ENCODE data around the gene MUC4. TPM values are rescaled to one million over a fixed set of nuclear protein-coding genes. Genes with fewer than 3 reads are reported as not detected.

MUC4 gene
- total RNA-seq, 1 experiment from 2014 or later: 0.36 TPM

DNA sequence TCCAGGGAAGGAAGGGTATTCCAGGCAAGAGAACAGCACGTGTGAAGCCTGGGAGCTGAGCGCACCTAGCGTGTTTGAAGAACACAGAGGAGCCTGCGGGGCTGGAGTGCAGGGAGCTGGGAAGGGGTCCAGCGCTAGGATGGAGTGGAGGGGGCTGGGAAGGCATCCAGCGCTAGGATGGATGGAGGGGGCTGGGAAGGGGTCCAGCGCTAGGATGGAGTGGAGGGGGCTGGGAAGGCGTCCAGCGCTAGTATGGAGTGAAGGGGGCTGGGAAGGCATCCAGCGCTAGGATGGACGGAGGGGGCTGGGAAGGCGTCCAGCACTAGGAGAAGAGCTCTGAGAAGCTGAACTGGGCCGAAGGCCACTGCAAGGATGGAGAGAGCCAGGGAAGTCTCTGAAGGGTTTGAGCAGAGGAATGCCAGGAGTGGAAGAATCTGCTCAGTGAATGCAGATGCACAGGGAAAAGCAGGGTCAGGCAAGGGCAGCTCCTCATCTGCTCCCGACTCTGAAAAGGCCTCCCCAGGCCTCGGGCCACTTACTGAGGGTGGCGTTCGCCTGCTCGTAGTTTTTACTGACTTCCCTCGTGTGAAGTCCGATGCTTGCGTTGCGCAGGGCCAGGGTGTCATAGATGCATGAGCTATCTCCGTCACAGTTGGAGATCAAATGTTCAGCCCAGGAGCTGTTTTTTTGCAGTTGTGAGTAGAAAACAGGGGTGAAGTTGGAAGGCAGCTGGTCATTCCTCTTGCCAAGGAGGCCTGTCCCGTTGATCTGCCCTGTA lies 51.2 kb downstream of the MUC4 start:
- peaks cover 9% of the 10 kb centered on the region for H3K4me1 Mint-ChIP-seq (ENCODE audit: low read depth, unreplicated experiment)
- ChIA-PET CTCF (interaction anchor here (1.1 kb wide), 1 partner anchor 14 kb away, joined by 3 read pairs; no protein-coding TSS in a partner anchor), POLR2A (no interaction called here)
- no peaks in the 10 kb centered on the region for H3K36me3 ChIP-seq (ENCODE audit: control insufficient read depth, insufficient read depth, low read length)
- H3K27ac Mint-ChIP-seq (ENCODE audit: unreplicated experiment): no peak overlapping the region
- H3K27me3 Mint-ChIP-seq (ENCODE audit: insufficient read depth, unreplicated experiment): peaks cover 7% of the 10 kb centered on the region
- no peaks in the 10 kb centered on the region for H3K9me3 Mint-ChIP-seq (ENCODE audit: unreplicated experiment)
- no peaks in the 10 kb centered on the region for H3K4me1 ChIP-seq
- no peak for DNase-seq
- no peak overlapping the region for H3K4me3 ChIP-seq (ENCODE audit: low read depth, low read length)
- H3K9me3 ChIP-seq: no peaks in the 10 kb centered on the region
- H3K36me3 Mint-ChIP-seq (ENCODE audit: insufficient read depth, unreplicated experiment): no peaks in the 10 kb centered on the region
- BruUV-seq (replicated peaks): no TSS peak
- intact Hi-C loops (cut with micrococcal nuclease; ENCODE audit: unreplicated experiment): no loop called here
- TF ChIP-seq, protein P1, sequence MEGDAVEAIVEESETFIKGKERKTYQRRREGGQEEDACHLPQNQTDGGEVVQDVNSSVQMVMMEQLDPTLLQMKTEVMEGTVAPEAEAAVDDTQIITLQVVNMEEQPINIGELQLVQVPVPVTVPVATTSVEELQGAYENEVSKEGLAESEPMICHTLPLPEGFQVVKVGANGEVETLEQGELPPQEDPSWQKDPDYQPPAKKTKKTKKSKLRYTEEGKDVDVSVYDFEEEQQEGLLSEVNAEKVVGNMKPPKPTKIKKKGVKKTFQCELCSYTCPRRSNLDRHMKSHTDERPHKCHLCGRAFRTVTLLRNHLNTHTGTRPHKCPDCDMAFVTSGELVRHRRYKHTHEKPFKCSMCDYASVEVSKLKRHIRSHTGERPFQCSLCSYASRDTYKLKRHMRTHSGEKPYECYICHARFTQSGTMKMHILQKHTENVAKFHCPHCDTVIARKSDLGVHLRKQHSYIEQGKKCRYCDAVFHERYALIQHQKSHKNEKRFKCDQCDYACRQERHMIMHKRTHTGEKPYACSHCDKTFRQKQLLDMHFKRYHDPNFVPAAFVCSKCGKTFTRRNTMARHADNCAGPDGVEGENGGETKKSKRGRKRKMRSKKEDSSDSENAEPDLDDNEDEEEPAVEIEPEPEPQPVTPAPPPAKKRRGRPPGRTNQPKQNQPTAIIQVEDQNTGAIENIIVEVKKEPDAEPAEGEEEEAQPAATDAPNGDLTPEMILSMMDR (IDR thresholded peaks at IDR 0.05; ENCODE audit: insufficient read depth in 1 of 2, low read depth in 1 of 2, low read length in 1 of 2, severe bottlenecking in 1 of 2, unreplicated experiment in 1 of 2): no peak
- H3K27me3 ChIP-seq (replicated peaks; ENCODE audit: control insufficient read depth, insufficient read depth, low read length): no peaks in the 10 kb centered on the region
- H3K4me3 Mint-ChIP-seq (ENCODE audit: unreplicated experiment): no peak overlapping the region

DNA sequence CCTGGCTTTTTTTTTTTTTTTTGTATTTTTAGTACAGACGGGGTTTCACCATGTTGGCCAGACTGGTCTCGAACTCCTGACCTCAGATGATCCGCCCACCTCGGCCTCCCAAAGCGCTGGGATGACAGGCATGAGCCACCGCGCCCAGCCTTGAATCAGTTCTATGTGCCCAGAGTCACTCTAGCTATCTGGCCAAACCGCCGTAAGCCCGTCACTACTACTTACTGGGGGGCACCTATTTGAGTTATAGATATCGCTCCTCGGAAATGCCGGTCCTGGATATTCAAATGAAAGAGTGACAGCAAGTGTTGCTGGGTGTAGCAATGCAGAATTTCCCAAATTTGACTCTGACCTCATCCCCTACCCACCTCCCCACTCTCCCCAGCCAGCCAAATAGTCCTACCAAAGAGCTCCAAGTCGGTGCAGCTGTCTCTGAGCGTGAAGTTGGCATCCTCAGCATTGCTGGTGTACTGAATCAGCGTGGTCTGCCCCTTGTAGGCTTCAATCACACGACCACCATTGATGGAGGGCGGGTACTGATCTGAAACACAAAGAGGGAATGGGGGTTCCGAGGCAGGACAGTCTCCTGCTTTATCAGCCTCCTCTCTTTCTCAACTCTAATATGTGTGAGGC lies 52.9 kb downstream of the MUC4 start:
- H3K9me3 ChIP-seq: no peaks in the 10 kb centered on the region
- Mint-ChIP-seq H3K36me3 (ENCODE audit: insufficient read depth, unreplicated experiment) (no peaks in the 10 kb centered on the region), H3K4me1 (ENCODE audit: low read depth, unreplicated experiment) (peaks cover 9% of the 10 kb centered on the region), H3K27me3 (ENCODE audit: insufficient read depth, unreplicated experiment) (peaks cover 7% of the 10 kb centered on the region), H3K9me3 (ENCODE audit: unreplicated experiment) (no peaks in the 10 kb centered on the region), H3K27ac (ENCODE audit: unreplicated experiment) (no peak overlapping the region), H3K4me3 (ENCODE audit: unreplicated experiment) (no peak overlapping the region)
- H3K4me1 ChIP-seq: no peaks in the 10 kb centered on the region
- H3K36me3 ChIP-seq (ENCODE audit: control insufficient read depth, insufficient read depth, low read length): no peaks in the 10 kb centered on the region
- no peak overlapping the region for H3K4me3 ChIP-seq (ENCODE audit: low read depth, low read length)
- no peak for DNase-seq
- TF ChIP-seq, protein P1 (IDR thresholded peaks at IDR 0.05; ENCODE audit: insufficient read depth in 1 of 2, low read depth in 1 of 2, low read length in 1 of 2, severe bottlenecking in 1 of 2, unreplicated experiment in 1 of 2): no peak
- BruUV-seq (replicated peaks): no TSS peak
- POLR2A ChIA-PET: no interaction called here
- H3K27me3 ChIP-seq (replicated peaks; ENCODE audit: control insufficient read depth, insufficient read depth, low read length): no peaks in the 10 kb centered on the region
- intact Hi-C loops (cut with micrococcal nuclease; ENCODE audit: unreplicated experiment): no loop called here
- CTCF ChIA-PET: no interaction called here

DNA sequence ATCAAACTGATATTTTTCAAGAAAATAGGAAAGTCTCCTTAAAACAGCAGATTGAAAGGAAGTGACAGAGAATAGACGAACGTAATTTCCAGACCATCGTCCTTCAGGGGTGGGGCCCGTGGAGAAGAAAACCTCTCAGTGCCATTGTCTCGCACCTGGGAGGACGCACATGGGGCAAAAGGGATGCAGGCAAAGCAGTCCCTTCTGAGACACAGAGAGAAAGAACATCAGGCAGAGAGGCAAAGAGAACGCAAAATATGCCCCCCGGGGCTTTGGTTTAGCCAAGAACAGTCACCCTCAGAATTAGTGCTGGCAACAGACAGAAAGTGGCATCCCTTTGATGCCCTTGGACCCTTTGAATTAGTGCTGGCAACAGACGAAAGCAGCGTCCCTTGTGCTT lies 53.9 kb downstream of the MUC4 start:
- Mint-ChIP-seq H3K9me3 (ENCODE audit: unreplicated experiment) (no peaks in the 10 kb centered on the region), H3K4me1 (ENCODE audit: low read depth, unreplicated experiment) (peaks cover 9% of the 10 kb centered on the region), H3K27me3 (ENCODE audit: insufficient read depth, unreplicated experiment) (peaks cover 7% of the 10 kb centered on the region), H3K27ac (ENCODE audit: unreplicated experiment) (no peak overlapping the region), H3K36me3 (ENCODE audit: insufficient read depth, unreplicated experiment) (no peaks in the 10 kb centered on the region), H3K4me3 (ENCODE audit: unreplicated experiment) (no peak overlapping the region)
- intact Hi-C loops (cut with micrococcal nuclease; ENCODE audit: unreplicated experiment): no loop called here
- H3K9me3 ChIP-seq: no peaks in the 10 kb centered on the region
- H3K4me3 ChIP-seq (ENCODE audit: low read depth, low read length): no peak overlapping the region
- no TSS peak for BruUV-seq (replicated peaks)
- TF ChIP-seq, protein P1 (IDR thresholded peaks at IDR 0.05; ENCODE audit: insufficient read depth in 1 of 2, low read depth in 1 of 2, low read length in 1 of 2, severe bottlenecking in 1 of 2, unreplicated experiment in 1 of 2): no peak
- DNase-seq: no peak
- ChIA-PET CTCF (no interaction called here), POLR2A (no interaction called here)
- H3K36me3 ChIP-seq (ENCODE audit: control insufficient read depth, insufficient read depth, low read length): no peaks in the 10 kb centered on the region
- no peaks in the 10 kb centered on the region for H3K4me1 ChIP-seq
- H3K27me3 ChIP-seq (replicated peaks; ENCODE audit: control insufficient read depth, insufficient read depth, low read length): no peaks in the 10 kb centered on the region

Measured in Caco-2 (cell line).